Parathyroid adenoma (tissue), 2 donors: Measurements from ENCODE around the gene RCN2.

ENCODE experiments used
- H2AFZ ChIP-seq: fragments of 300-600 bp; sonication (generic); one replicate; pipeline ENCODE4 v1.7.0; 2017; ENCODE audit warnings: antibody characterized with exemption, mild to moderate bottlenecking
- H3K27ac ChIP-seq: fragments of 300-600 bp; sonication (generic); one replicate; pipeline ENCODE4 v1.7.0; 2017
- H3K27me3 ChIP-seq: fragments of 300-600 bp; sonication (generic); one replicate; pipeline ENCODE4 v1.7.0; 2017; ENCODE audit warnings: low read length; ENCODE audit not compliant: control insufficient read depth, insufficient read depth
- H3K36me3 ChIP-seq: fragments of 300-600 bp; sonication (generic); one replicate; pipeline ENCODE4 v1.7.0; 2017; ENCODE audit warnings: low read length; ENCODE audit not compliant: control insufficient read depth, insufficient read depth
- H3K4me1 ChIP-seq: fragments of 300-600 bp; sonication (generic); one replicate; pipeline ENCODE4 v1.7.0; 2017; ENCODE audit warnings: control low read depth
- H3K4me2 ChIP-seq: fragments of 300-600 bp; sonication (generic); one replicate; pipeline ENCODE4 v1.7.0; 2017; ENCODE audit warnings: low read length
- H3K4me3 ChIP-seq: fragments of 300-600 bp; sonication (generic); one replicate; pipeline ENCODE4 v1.7.0; 2017; ENCODE audit warnings: low read depth, low read length
- H3K79me2 ChIP-seq: fragments of 300-600 bp; sonication (generic); one replicate; pipeline ENCODE4 v1.7.0; 2017; ENCODE audit warnings: control low read depth
- H3K9ac ChIP-seq: fragments of 300-600 bp; sonication (generic); one replicate; pipeline ENCODE4 v1.7.0; 2017; ENCODE audit warnings: mild to moderate bottlenecking
- H3K9me3 ChIP-seq: fragments of 300-600 bp; sonication (generic); one replicate; pipeline ENCODE4 v1.7.0; 2017; ENCODE audit warnings: low read length; ENCODE audit not compliant: control insufficient read depth
- CTCF ChIP-seq: fragments of 300-600 bp; sonication (generic); IDR thresholded peaks from one replicate; pipeline ENCODE4 v1.7.0; 2017; ENCODE audit warnings: antibody characterized with exemption, mild to moderate bottlenecking
- donor health status: primary hyperparathyroidism.

Gene RCN2

DNA sequence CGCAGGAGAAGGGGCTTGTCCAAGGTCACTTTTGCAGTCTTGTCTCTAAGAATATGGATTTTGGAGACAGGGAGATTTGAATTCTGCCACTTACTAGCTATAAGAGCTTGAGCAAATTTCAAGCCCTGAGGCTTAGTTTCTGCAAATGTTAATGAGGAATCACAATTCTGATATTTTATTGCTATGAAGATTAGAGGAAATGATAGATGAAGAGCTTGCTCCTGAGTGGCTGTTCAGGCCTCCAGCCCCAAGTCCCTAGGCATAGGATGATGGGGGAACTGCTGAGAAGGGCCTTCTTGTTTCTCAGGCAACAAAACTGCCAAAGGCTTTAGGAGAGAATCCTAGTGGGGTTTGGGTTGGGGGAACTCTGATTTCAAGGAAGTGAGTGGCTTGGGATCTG is 44.6 kb downstream of the RCN2 start:
- H3K4me3 ChIP-seq: no peak overlapping the region
- H2AFZ ChIP-seq: no peak overlapping the region
- TF ChIP-seq CTCF: no peak
- H3K4me1 ChIP-seq: no peaks in the 10 kb centered on the region
- no peaks in the 10 kb centered on the region for H3K27me3 ChIP-seq
- no peak overlapping the region for H3K4me2 ChIP-seq
- H3K79me2 ChIP-seq: no peaks in the 10 kb centered on the region
- no peak overlapping the region for H3K27ac ChIP-seq
- no peaks in the 10 kb centered on the region for H3K9me3 ChIP-seq
- no peak overlapping the region for H3K9ac ChIP-seq
- no peaks in the 10 kb centered on the region for H3K36me3 ChIP-seq

GRCh38 chr15:76976572-76977270 is 45.2 kb downstream of the RCN2 start:
- Histone ChIP-seq H3K36me3 (no peaks in the 10 kb centered on the region), H3K79me2 (no peaks in the 10 kb centered on the region), H3K27ac (no peak overlapping the region), H3K9ac (no peak overlapping the region), H3K4me2 (no peak overlapping the region), H3K9me3 (no peaks in the 10 kb centered on the region), H3K27me3 (no peaks in the 10 kb centered on the region), H3K4me3 (no peak overlapping the region), H2AFZ (no peak overlapping the region), H3K4me1 (no peaks in the 10 kb centered on the region)
- TF ChIP-seq CTCF: no peak

- no peak overlapping the region for H2AFZ ChIP-seq
- H3K9me3 ChIP-seq: no peaks in the 10 kb centered on the region
- H3K27ac ChIP-seq: no peak overlapping the region
- no peaks in the 10 kb centered on the region for H3K4me1 ChIP-seq
- no peak overlapping the region for H3K4me2 ChIP-seq
- H3K9ac ChIP-seq: no peak overlapping the region
- no peaks in the 10 kb centered on the region for H3K36me3 ChIP-seq
- no peaks in the 10 kb centered on the region for H3K79me2 ChIP-seq
- no peak for TF ChIP-seq CTCF
- H3K4me3 ChIP-seq: no peak overlapping the region
- H3K27me3 ChIP-seq: no peaks in the 10 kb centered on the region
Observed at GRCh38 chr15:76978522-76979330, 47.2 kb downstream of the RCN2 start.

DNA sequence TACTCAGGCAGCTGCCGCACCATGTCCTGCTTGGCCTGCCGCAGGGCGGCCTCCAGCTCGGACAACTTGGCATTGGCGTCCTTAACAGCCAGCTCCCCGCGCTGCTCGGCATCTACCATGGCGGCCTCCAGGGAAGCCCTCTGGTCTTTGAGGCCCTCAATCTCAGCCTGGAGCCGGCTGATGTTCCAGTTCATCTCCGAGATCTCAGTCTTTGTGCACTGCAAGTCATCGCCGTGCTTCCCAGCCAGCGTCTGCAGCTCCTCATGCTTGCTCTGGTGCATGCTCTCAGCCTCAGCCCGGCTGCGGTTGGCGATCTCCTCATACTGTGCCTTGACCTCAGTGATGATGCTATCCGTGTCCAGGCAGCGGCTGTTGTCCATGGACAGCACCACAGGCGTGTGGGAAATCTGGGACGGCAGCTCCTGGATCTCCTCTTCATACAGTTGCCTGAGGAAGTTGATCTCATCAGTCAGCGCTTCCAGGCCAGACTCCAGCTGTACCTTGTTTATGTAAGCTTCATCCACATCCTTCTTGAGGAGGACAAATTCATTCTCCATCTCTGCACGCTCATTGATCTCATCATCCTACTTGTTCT is 47.9 kb downstream of the RCN2 start:
- no peak overlapping the region for H3K4me3 ChIP-seq
- no peaks in the 10 kb centered on the region for H3K9me3 ChIP-seq
- no peak overlapping the region for H3K9ac ChIP-seq
- H3K27me3 ChIP-seq: no peaks in the 10 kb centered on the region
- no peak for TF ChIP-seq CTCF
- H3K36me3 ChIP-seq: no peaks in the 10 kb centered on the region
- H3K79me2 ChIP-seq: no peaks in the 10 kb centered on the region
- H2AFZ ChIP-seq: no peak overlapping the region
- no peaks in the 10 kb centered on the region for H3K4me1 ChIP-seq
- H3K4me2 ChIP-seq: no peak overlapping the region
- H3K27ac ChIP-seq: no peak overlapping the region
